NCI-H748 (cell line): ENCODE measurements around the gene SLC39A13.
A peak's percentile ranks its signal among the peaks of the same experiment; 100 is the strongest.

ENCODE experiments used
- DNase-seq: peaks from one replicate; lab custom pipeline; 2025; ENCODE audit not compliant: unreplicated experiment; lab: John Stamatoyannopoulos, UW

SLC39A13 gene

GRCh38 chr11:47449541-47449940, 41.2 kb downstream of the SLC39A13 start:
- no peak for DNase-seq

GRCh38 chr11:47451436-47451835, 43.0 kb downstream of the SLC39A13 start:
- DNase-seq, result no peak

- no peak for DNase-seq
Observed at GRCh38 chr11:47451990-47452389, 43.6 kb downstream of the SLC39A13 start.

- no peak for DNase-seq
Observed at GRCh38 chr11:47453365-47453764, 45.0 kb downstream of the SLC39A13 start.

- peak; percentile 75 for DNase-seq
Observed at GRCh38 chr11:47454258-47454671, 45.9 kb downstream of the SLC39A13 start.

GRCh38 chr11:47460571-47461235, 52.3 kb downstream of the SLC39A13 start:
- DNase-seq, result no peak

- no peak for DNase-seq
Observed at GRCh38 chr11:47461876-47462275, 53.5 kb downstream of the SLC39A13 start.

GRCh38 chr11:47464483-47464882, 56.1 kb downstream of the SLC39A13 start:
- DNase-seq, result no peak
